EL (cell line): ENCODE results near the gene MYO5A.
A peak's percentile ranks its signal among the peaks of the same experiment; 100 is the strongest.
"Not testable (repeated sequence)": the region's sequence is repeated elsewhere in the genome, so short reads cannot be mapped to it uniquely, and the experiment has no call there.

ENCODE experiments used
- DNase-seq: peaks from one replicate; pipeline ENCODE4 v3.0.0-alpha.2; 2016

Gene MYO5A

GRCh38 chr15:52502608-52503007 is 26.1 kb downstream of the MYO5A start:
- DNase-seq, result no peak

- no peak for DNase-seq
Measured at GRCh38 chr15:52499506-52499905, 29.2 kb downstream of the MYO5A start.

GRCh38 chr15:52498706-52499105 is 30.0 kb downstream of the MYO5A start:
- DNase-seq, result peak; percentile 47

- DNase-seq, result peak; percentile 78
Measured at GRCh38 chr15:52496776-52497470, 31.8 kb downstream of the MYO5A start.

- no peak for DNase-seq
Measured at GRCh38 chr15:52496175-52496574, 32.5 kb downstream of the MYO5A start.

- DNase-seq, result no peak
Measured at GRCh38 chr15:52495125-52495524, 33.6 kb downstream of the MYO5A start.

GRCh38 chr15:52493968-52494367 is 34.7 kb downstream of the MYO5A start:
- DNase-seq, result peak; percentile 52

- no peak for DNase-seq
Measured at GRCh38 chr15:52492132-52492531, 36.5 kb downstream of the MYO5A start.

GRCh38 chr15:52491472-52491871 is 37.2 kb downstream of the MYO5A start:
- DNase-seq, result peak; percentile 50

GRCh38 chr15:52489430-52489829 is 39.2 kb downstream of the MYO5A start:
- not testable (repeated sequence) for DNase-seq

- no peak for DNase-seq
Measured at GRCh38 chr15:52488830-52489229, 39.9 kb downstream of the MYO5A start.

GRCh38 chr15:52486003-52486996 is 42.4 kb downstream of the MYO5A start:
- no peak for DNase-seq

- DNase-seq, result no peak
Measured at GRCh38 chr15:52485290-52485689, 43.4 kb downstream of the MYO5A start.

- peak; percentile 72 for DNase-seq
Measured at GRCh38 chr15:52483707-52484106, 45.0 kb downstream of the MYO5A start.

- DNase-seq, result peak; percentile 86
Measured at GRCh38 chr15:52481915-52482314, 46.8 kb downstream of the MYO5A start.

GRCh38 chr15:52480990-52481389 is 47.7 kb downstream of the MYO5A start:
- DNase-seq, result no peak

- DNase-seq, result no peak
Measured at GRCh38 chr15:52466716-52467115, 62.0 kb downstream of the MYO5A start.

- no peak for DNase-seq
Measured at GRCh38 chr15:52466134-52466701, 62.5 kb downstream of the MYO5A start.

- DNase-seq, result no peak
Measured at GRCh38 chr15:52464478-52464877, 64.2 kb downstream of the MYO5A start.

- no peak for DNase-seq
Measured at GRCh38 chr15:52464040-52464439, 64.6 kb downstream of the MYO5A start.

GRCh38 chr15:52463638-52464037 is 65.0 kb downstream of the MYO5A start:
- DNase-seq, result peak; percentile 23

- no peak for DNase-seq
Measured at GRCh38 chr15:52462806-52463360, 65.8 kb downstream of the MYO5A start.

GRCh38 chr15:52459701-52460100 is 69.0 kb downstream of the MYO5A start:
- DNase-seq, result not testable (repeated sequence)
